Stimulated activated CD4-positive, alpha-beta T cell treated with anti-CD3 and anti-CD28 coated beads, TNF-alpha, amount 100 ng/mL, for 1 hour (primary cell): Measurements from ENCODE around the gene SP110.
"Not testable (repeated sequence)": the region's sequence is repeated elsewhere in the genome, so short reads cannot be mapped to it uniquely, and the experiment has no call there.

Source experiments
- DNase-seq, 3 donors: peaks; one replicate each; pipeline ENCODE4 v3.0.0-alpha.2; 2020; ENCODE audit warnings: low read depth in 3 of 3, low spot score in 1 of 3

SP110 gene

GRCh38 chr2:230219419-230220331 lies at the start of gene SP110:
Gene SP110, minus strand, starts transcription at chr2:230219984. Its CDS starts 3,057 bp downstream, at chr2:230216927.
- peak; percentile 17 to 48 (median 41) for DNase-seq

DNA sequence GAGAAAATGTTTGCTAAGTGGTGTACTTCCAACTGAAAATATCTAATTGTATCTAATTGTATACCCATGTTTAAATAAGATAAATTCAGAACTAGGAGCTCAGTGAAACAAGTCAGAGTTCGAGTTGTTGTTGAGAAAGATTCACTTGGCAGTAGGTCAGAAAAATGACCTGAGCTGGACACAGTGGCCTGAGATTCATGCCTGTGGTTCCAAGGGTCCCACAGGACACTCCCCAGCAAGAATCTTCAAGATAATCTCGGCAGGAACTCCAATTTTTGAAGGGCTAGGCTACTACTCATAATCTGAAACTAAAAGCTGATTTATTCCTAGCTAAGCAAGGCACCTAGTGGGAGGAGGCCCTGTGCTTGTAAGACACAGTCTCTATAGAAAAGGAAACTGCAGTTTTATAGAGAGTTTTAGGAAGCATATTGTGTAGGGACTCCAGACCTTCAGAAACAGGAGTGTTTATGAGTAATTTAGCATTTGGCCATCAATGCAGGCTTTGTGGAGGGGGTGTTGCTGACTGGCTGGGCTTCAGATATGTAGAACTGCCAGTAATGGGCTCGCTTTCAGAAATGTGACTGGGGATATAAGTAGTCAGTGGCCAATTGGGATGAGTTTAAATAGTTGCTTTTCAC lies 48.9 kb upstream of the SP110 start:
- no peak for DNase-seq

GRCh38 chr2:230267556-230267955 lies 47.8 kb upstream of the SP110 start:
- DNase-seq: no peak

DNA sequence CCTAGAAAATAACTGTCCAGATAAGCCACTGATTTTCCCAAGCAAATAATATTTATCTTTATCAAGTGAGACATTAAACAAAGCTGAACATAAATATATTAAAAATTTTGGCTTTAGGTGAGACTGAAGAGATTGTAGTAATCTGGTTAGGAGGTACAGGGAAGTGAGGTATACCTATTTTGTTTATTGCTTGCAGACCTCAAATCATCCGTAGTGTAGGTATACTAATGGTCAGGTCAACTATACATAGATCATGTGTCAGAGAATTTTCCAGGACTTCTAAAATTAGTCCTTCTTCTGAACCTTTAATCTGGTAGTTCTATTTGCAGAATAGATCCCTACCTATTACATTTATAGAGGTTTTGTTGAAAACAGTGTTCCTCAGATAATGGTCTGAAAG lies 47.3 kb upstream of the SP110 start:
- DNase-seq: no peak

GRCh38 chr2:230266638-230267037 lies 46.9 kb upstream of the SP110 start:
- DNase-seq: no peak

DNA sequence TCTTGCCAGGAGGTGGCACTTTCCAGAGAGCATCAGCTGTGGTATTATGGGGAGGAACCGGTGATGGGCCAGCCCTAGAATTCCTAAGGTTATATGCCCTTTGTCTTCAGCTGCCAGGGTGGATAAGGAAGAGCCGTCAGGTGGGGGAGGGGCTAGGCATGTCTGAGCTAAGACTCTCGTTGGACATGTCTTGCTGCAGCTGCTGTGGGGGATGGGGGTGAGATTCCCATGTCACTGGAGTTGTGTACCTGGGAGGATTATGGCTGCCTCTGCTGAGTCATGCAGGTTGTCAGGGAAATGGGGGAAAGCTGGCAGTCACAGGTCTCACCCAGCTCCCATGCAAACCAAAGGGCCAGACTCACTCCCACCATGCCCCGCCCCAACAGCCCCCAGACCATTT lies 45.2 kb upstream of the SP110 start:
- not testable (repeated sequence) for DNase-seq

GRCh38 chr2:230262246-230262645 lies 42.5 kb upstream of the SP110 start:
- DNase-seq: no peak

DNA sequence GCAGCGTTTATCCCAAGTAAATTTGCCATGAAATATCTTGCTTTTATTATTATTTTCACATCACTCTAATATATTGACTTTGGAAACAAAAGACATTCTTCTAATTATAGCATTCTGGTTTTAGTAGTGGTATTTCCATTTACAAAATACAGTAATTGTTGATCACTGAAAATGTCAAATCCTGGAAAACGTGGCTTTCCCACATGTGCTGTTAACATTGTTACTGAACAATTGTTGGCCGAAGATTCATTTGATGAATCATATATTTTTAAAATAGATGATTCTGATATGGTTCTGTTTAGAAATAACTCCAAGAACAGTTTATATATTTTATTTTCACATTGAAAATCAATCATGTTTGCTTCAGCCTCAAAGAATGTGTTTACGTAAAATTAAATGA lies 38.7 kb upstream of the SP110 start:
- DNase-seq: no peak

GRCh38 chr2:230256733-230257332 lies 37.0 kb upstream of the SP110 start:
- no peak for DNase-seq

- DNase-seq: no peak
These were observed 34.5 kb upstream of the SP110 start for GRCh38 chr2:230254152-230254881.

DNA sequence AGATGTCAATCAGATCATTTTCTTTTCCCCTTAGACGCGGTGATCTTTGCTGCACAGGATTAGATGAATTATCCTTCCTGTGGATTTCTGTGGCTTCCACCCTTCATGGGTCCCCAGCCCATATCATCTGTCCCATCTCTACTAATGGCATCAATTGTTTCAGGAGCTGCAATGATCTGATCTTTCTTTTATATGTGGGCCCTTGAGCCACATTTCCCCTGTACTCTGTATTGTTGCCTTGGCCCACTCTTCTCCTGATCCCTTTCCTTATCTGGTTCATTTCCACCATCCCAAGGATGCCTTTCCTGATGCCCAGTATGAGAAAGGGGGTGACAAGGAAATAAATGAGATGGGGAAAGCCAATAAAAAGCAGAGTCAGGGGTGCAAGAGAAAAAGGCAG lies 30.4 kb upstream of the SP110 start:
- no peak for DNase-seq

DNA sequence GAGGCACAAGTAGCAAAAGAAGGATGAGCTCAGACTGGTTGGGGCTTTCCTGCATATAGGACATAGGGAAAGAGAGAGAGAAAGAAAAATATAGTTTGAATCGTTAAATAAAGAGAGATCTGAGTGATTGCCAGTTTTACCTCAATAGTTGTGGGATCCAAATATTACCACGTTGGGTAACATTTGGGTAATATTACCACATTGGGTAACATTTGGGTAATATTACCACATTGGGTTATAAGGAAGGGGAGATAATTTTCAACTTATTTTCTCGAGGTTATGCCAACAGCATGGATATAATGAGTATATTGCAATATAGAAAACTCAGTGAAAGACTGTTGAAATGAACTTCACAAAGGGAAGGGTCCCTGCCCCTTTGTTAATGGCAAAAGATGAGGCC lies 26.4 kb upstream of the SP110 start:
- no peak for DNase-seq

- DNase-seq: no peak
These were observed 24.4 kb upstream of the SP110 start for GRCh38 chr2:230244211-230244610.

DNA sequence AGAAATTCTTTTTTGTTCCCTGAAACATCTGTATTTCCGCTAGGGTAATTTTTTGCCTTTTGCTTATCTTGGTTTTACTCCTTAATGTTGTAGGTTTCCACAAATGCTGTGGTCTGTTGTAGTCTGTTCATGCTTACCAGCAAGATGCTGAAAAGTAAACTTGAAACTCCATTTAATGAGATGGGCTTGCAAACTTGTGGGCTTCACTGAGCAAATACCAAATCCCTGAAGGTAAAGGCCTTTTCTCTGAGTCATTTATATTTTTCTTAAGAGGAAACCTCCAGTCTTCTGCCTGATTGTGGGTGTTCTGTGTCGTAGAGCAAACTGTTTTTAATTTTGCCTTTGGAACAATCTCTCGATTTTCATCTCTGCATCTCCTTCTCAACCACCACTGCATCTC lies 15.1 kb upstream of the SP110 start:
- no peak for DNase-seq

GRCh38 chr2:230234122-230234722 lies 14.4 kb upstream of the SP110 start:
- no peak for DNase-seq

GRCh38 chr2:230231251-230231650 lies 11.5 kb upstream of the SP110 start:
- DNase-seq: no peak

DNA sequence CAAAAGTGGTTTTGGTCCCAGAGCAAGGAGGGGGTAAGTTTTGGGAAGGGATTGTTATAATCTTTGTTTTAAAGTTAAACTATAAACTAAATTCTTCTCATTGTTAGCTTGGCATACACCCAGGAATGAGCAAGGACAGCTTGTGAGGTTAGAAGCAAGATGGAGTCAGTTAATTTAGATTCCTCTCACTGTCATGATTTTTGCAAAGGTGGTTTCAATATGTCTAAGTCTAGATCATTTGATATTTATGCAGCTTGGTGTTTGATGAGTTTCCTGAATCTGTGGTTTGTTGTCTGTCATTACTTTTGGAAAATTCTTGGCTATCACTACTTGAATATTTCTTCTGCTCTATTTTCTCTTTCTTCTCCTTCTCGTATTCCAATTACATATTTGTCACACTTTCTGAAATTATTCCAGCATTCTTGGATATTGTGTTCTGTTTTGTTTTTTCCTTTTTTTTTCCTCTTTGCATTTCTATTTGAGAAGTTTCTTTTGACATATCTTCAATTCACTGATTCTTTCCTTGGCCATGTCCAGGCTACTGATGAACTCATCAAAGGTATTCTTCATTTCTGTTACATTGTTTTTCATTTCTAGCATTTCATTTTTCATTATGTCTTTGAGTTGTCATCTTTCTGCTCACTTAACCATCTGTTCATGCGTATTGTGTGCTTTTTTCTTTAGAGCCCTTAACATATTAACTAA lies 10.9 kb upstream of the SP110 start:
- DNase-seq: no peak

DNA sequence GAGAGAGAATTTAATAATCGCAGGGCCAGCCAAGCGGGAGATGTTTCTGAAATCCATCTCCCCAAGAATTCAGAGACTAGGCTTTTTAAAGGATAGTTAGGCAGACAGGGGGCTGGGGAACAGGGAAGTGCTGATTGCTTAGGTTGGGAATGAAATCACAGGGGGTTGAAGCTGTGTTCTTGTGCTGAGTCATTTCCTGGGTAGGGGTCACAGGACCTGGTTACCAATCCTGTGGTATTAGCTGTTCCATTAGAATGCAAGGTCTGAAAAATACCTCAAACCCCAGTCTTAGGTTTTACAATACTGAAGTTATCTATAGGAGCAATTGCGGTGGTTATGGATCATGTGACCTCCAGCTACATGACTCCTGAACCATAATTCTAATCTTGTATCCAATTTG lies 10.3 kb upstream of the SP110 start:
- DNase-seq: no peak

DNA sequence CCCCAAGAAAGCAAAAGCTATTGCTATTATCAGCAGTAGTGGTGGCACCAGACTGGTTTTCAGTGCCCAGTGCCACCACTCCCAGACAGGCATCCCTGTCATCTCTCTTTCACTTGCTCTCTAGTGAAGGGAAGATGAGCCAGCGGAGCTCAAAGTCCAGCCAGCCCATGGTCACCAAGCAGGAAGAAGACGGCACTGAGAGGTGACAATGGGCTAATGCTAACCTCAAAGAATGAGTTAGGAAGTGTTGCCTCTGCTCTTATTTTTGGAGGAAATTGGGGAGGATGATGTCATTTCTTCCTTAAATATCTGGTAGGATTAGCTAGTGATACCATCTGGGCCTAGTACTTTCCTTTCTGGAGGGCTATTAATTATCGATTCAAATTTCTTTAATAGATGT lies 7.4 kb upstream of the SP110 start:
- DNase-seq: no peak

- no peak for DNase-seq
These were observed 6.3 kb upstream of the SP110 start for GRCh38 chr2:230226051-230226551.
